ENCODE data around the gene C12orf56. TPM values are rescaled to one million over a fixed set of nuclear protein-coding genes. Genes with fewer than 3 reads are reported as not detected.

Gene C12orf56
- total RNA-seq, 1 donor from 2014 or later = 0.84 TPM

GRCh38 chr12:64286521-64286920 lies 104.0 kb downstream of the C12orf56 start:
- DNase-seq (ENCODE audit: low read depth) = no peak
- no peaks in the 10 kb centered on the region for H3K27me3 ChIP-seq (ENCODE audit: control insufficient read depth, insufficient read depth, low read length)
- H3K4me3 ChIP-seq (ENCODE audit: low read depth, low read length) = no peak overlapping the region
- H3K36me3 ChIP-seq (ENCODE audit: control insufficient read depth, insufficient read depth, low read length) = no peaks in the 10 kb centered on the region
- TF ChIP-seq CTCF (IDR thresholded peaks at IDR 0.05; ENCODE audit: insufficient read depth, low read length, poor library complexity, severe bottlenecking) = no peak

- H3K36me3 ChIP-seq (ENCODE audit: control insufficient read depth, insufficient read depth, low read length) = no peaks in the 10 kb centered on the region
- TF ChIP-seq CTCF (IDR thresholded peaks at IDR 0.05; ENCODE audit: insufficient read depth, low read length, poor library complexity, severe bottlenecking) = no peak
Observed at GRCh38 chr12:64284256-64284655, 106.3 kb downstream of the C12orf56 start.

GRCh38 chr12:64278421-64278820 lies 112.1 kb downstream of the C12orf56 start:
- Histone ChIP-seq H3K4me3 (ENCODE audit: low read depth, low read length) (no peak overlapping the region), H3K27me3 (ENCODE audit: control insufficient read depth, insufficient read depth, low read length) (no peaks in the 10 kb centered on the region), H3K36me3 (ENCODE audit: control insufficient read depth, insufficient read depth, low read length) (no peaks in the 10 kb centered on the region)
- DNase-seq (ENCODE audit: low read depth) = no peak
- no peak for TF ChIP-seq CTCF (IDR thresholded peaks at IDR 0.05; ENCODE audit: insufficient read depth, low read length, poor library complexity, severe bottlenecking)

More at GRCh38 chr12:64284256-64284655, 106.3 kb downstream of the C12orf56 start:
- no peak overlapping the region for H3K4me3 ChIP-seq (ENCODE audit: low read depth, low read length)
- no peak for DNase-seq (ENCODE audit: low read depth)
- H3K27me3 ChIP-seq (ENCODE audit: control insufficient read depth, insufficient read depth, low read length) = no peaks in the 10 kb centered on the region

DNA sequence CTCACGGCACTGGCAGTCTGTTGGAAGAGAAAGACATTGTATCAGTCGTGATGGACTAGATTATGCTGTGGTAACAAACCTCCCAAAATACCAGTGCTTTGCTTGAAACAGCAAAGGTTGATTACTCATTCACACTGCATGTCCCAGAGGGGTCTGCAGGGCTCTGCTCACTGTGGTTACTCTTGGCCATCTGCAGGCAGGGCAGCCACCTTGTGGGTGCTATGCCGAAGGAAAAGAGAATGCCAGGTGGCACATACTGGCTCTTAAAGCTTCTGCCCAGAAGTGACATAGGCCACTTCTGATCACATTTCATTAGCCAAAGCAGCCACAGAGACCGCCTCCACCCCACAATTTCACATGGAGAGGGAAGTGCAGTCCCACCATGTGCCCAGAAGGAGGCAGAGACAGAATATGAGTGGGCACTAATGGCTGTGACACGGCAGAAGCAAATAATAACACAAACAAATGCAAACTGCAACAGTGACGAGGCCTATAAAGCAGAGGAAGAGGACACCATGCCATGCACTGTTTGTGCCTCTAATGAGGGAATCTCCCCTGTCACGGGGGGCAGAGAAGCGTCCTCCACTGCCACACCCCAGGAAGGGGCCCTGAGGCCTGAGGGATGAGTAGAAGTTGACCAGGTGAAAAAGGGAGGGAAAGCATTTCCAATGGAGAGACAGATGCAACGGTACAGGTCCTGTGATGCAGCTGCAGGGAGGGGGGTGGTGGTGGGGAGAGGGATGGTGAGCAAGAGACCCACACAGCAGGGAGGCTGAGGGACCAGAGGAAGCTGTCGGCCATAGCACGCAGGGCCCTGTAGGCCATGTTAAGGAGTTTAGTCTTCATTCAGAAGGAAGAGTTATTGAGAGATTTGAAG lies 116.8 kb downstream of the C12orf56 start:
- no peak for DNase-seq (ENCODE audit: low read depth)
- Histone ChIP-seq H3K27me3 (ENCODE audit: control insufficient read depth, insufficient read depth, low read length) (no peaks in the 10 kb centered on the region), H3K36me3 (ENCODE audit: control insufficient read depth, insufficient read depth, low read length) (no peaks in the 10 kb centered on the region), H3K4me3 (ENCODE audit: low read depth, low read length) (no peak overlapping the region)
- TF ChIP-seq CTCF (IDR thresholded peaks at IDR 0.05; ENCODE audit: insufficient read depth, low read length, poor library complexity, severe bottlenecking) = peak; percentile 35

DNA sequence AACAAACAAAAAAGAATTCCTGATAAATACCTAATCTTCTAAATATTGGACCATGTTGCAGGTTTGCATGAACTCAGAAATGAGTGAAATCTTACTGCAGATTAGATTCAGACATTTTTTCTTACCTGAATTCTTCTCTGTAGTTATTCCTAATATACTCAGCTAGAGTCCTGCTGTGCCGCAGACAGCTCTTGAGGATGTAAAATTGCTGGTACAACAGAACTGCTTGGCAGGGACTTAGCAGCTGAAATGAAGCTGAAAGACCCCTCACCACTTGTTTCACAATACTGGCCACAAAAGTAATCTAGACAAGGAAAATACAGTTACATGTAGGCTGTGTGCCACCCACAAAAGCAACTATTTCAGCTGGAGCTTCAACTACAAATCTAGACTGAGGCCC lies 120.1 kb downstream of the C12orf56 start:
- Histone ChIP-seq H3K4me3 (ENCODE audit: low read depth, low read length) (no peak overlapping the region), H3K27me3 (ENCODE audit: control insufficient read depth, insufficient read depth, low read length) (no peaks in the 10 kb centered on the region), H3K36me3 (ENCODE audit: control insufficient read depth, insufficient read depth, low read length) (no peaks in the 10 kb centered on the region)
- no peak for TF ChIP-seq CTCF (IDR thresholded peaks at IDR 0.05; ENCODE audit: insufficient read depth, low read length, poor library complexity, severe bottlenecking)
- no peak for DNase-seq (ENCODE audit: low read depth)

DNA sequence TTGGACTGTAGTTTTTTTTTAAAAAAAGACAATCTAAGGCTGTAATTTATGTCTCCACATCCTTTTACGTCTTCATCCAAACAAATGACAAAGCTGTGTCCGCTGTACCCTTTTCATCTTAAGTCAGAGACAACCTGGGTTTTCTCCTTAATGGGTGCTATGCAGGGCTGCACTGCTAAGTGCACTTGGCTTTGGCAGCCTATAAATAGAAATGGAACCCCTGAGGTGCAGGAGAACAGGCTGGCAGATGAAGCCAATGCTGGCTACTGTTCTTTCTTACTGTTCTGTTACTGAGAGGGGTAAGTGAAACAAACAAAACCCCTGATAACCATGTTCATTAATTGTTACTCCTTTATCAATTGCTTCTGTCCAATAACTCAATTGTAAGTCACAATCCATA lies 121.4 kb downstream of the C12orf56 start:
- DNase-seq (ENCODE audit: low read depth) = no peak
- no peak for TF ChIP-seq CTCF (IDR thresholded peaks at IDR 0.05; ENCODE audit: insufficient read depth, low read length, poor library complexity, severe bottlenecking)

More for the DNA sequence above, 121.4 kb downstream of the C12orf56 start:
- no peaks in the 10 kb centered on the region for H3K36me3 ChIP-seq (ENCODE audit: control insufficient read depth, insufficient read depth, low read length)
- H3K27me3 ChIP-seq (ENCODE audit: control insufficient read depth, insufficient read depth, low read length) = no peaks in the 10 kb centered on the region
- H3K4me3 ChIP-seq (ENCODE audit: low read depth, low read length) = no peak overlapping the region
